T follicular helper cell (primary cell): Measurements from ENCODE around the gene CACNA2D3.
"Not testable (repeated sequence)": the region's sequence is repeated elsewhere in the genome, so short reads cannot be mapped to it uniquely, and the experiment has no call there.

Experiments used
- DNase-seq: peaks from one replicate; pipeline ENCODE4 v3.0.0-alpha.2; 2020; ENCODE audit warnings: low read depth

The CACNA2D3 gene

DNA sequence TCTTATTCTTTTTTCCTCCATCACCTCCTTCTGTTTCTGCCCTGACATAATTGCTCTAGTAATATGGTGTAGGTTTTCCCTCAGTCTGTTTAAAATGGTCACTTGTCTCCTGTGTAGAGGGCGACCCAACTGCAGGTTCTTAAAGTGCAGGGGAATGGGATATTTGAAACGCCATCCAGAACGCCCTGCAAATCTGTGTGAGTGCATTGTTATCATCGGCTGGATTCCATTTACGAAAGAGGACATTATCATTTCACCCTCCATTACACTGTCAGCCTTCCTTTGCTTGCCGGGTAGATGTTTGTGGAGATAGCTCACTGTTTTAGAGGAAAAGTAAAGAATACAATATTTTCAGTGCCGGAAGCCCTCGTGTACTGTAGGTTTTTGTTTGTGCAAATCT is 451.5 kb downstream of the CACNA2D3 start:
- DNase-seq = no peak

DNA sequence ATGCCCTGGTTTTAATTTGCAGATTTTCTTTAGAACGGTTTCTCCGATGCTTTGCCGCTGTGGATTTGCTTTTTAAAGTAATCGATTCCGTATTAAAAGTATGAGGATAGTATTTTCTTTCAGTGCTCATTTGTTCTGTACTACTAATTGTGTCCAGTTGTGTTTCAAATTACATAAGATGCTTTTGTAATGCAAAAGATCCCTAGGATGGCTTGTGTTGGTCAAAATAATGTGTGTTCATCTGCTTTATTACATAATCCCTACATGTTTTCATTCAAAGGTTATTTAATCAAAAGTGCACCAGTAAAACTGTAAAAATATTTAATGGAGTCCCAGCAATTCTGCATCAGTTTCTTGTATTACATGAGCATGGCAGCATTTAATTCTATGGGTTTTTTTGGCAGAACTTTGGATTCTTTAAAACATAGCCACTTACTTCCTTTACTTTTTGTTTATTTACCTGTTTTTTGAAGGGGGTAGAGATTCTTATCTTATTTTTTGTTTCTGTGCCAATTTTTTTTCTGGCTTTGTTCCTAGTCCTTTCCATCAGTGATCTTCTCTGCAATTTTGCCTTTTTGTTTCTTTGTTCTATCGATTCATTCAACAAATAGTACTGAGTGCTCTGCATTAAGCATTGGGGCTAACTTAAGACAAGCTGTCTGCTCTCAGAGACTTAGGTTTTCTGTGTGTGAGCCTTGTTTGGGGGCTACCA is 452.7 kb downstream of the CACNA2D3 start:
- no peak for DNase-seq

DNA sequence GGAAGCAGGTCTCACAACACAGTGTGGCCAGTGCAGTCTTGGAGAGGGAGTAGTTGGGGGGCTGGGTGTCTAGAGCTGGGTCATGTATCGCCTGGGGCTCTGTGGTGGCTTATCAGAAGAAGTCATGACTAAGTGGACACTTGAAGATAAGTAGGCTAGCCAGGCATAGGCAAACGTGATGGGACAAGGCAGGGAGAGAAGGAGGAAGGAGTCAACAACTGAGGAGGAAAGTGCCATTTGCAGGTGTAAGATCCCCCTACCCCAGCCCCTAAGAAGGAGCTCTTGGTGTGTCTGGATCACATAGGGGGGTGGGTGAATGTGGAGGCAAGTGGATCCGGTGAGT is 453.2 kb downstream of the CACNA2D3 start:
- no peak for DNase-seq

DNA sequence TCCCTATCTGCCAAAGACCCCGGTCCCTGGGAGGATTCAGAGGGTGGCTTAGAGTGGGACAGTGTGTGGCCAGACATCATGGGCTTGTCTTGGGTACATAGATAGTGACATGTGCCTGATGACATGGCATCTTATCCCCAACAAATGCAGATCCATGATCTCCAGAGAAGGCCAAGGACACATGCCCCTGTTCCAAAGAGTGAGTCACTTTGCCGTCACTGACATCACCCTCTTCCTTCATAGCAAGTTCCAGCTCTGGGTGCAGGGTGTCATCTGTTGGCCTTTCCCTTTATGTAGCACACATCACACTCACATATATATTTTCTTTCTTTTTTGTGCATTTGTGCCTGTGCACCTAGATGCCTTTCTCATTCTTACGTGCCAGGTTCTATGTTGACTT is 455.0 kb downstream of the CACNA2D3 start:
- no peak for DNase-seq

DNA sequence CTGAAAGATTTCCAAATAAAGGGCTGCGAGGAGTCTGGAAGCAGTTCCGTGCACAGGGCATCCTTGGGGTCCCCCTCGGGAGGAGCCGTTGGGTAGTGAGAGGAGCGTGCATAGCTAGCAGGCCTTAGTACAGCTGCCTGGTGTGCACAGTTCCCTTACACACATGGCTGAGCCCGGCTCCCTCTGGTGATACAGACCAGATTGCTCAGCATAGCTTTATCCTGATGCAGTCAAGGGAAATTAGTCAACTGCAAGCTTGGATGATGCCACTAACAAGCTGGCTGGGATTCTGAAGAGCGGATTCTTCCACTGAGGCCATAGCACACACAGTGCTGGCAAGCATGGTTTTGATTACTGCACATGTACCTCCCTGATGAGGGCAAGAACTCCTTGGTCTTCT is 456.1 kb downstream of the CACNA2D3 start:
- no peak for DNase-seq

DNA sequence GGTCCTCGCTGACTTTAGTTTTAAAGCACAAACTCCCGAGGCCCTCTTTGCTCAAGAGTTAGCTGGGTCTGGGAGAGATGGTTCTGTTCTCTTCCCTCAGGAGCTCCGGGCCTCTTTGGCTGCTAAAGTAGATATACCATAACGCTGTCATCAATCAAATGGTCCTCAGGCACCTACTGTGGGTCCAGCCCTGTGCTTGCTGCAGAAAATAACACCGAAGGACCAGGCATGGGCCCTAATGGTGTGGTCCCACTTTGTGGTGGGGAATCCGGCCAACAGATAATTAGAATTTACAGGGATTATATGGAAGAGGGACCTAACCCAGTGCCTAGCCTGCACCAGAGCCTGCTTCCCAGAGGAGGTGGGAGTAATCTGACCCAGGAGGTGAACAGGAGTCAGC is 458.1 kb downstream of the CACNA2D3 start:
- DNase-seq = no peak

DNA sequence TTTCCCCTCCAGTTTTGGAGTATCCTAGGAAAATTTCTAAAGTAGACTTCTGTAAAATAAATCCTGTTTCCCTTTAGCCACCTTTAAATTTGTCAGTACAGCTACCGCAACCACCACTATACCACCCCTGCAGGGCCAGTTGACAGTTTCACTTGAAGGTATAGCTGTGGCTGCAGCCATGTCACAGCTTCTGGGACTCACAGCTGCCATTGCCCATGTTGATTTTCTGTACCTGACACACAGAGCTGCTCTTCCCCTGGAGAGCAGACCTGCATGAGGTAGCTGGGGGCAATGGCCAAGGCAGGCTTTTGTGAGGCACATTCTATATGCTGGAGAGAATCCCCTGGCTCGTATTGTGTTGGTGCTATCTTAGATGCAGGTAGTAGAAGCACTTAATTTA is 460.1 kb downstream of the CACNA2D3 start:
- no peak for DNase-seq

DNA sequence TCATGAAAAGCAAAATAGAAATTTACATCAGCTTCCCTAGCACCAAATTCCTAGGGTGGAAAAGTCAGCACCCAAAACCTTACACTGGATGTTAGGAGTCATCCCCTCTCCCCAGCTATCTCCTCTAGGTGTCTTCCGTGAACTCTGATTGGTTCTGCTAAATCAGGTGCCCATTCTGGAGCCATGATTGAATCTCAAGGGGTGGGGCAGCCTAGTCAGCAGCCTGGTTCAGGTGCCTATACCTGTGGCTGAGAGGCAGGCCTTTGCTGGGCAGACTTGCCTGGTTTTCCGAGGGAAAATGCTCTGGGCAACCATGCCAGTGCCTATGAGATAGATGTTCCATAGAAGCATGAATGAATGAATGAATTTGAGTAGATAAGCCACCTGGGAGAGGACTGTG is 468.8 kb downstream of the CACNA2D3 start:
- DNase-seq = no peak

DNA sequence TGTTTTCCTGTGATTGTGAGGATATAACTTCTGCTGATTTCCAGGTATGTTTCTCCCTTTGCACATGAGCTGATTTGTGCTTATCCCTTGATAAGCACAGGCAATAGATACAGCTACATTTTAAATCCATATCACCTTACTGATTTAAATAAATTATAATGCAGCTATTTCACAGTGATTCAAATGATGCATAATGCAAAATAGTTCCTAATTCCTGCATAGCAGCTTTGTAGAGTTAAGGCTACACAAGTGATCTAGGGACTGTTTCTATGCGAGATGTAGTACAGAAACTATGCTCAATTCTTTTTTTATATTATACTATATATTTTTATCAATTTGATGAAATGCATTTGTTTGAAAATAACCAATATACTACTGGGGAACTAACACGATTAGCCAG is 471.3 kb downstream of the CACNA2D3 start:
- DNase-seq = no peak

DNA sequence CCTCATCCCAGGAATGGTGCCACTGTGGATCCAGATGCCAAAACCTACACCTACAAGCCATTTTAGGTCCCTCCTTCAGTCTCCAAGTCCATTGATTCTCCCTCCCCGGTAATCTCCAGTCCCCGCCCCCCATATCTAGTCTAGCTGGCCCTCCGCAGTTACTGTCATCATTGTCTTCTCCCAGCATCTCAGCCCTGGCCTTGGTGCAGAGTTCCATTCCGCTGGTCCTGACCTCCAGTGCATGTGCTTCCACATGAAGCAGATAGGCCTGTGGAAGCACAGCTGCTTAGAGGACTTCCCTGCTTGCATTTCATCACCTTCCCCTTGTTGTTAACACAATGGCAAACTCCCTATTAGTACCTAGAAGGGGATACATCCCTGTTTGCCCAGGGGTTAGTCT is 473.7 kb downstream of the CACNA2D3 start:
- DNase-seq = no peak

DNA sequence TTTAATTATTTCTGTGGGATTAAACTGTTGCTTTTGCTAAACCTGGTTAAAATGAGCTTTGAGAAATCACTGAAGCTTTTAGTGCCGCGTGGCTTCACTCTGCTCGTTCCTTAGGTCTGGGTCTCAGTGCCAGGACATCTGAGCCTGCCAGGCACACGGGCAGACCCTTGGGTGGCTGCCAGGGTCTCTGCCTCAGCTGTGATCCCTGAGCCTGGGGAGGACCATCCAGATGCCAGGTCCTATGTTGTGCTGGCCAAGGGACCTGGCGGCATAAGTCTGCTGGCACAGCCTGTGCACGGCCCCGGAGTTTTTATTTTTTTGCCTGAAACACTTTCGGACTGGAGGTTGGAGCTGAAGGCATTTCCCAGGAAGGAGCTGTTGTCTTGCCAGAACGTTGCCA is 477.4 kb downstream of the CACNA2D3 start:
- DNase-seq = no peak

DNA sequence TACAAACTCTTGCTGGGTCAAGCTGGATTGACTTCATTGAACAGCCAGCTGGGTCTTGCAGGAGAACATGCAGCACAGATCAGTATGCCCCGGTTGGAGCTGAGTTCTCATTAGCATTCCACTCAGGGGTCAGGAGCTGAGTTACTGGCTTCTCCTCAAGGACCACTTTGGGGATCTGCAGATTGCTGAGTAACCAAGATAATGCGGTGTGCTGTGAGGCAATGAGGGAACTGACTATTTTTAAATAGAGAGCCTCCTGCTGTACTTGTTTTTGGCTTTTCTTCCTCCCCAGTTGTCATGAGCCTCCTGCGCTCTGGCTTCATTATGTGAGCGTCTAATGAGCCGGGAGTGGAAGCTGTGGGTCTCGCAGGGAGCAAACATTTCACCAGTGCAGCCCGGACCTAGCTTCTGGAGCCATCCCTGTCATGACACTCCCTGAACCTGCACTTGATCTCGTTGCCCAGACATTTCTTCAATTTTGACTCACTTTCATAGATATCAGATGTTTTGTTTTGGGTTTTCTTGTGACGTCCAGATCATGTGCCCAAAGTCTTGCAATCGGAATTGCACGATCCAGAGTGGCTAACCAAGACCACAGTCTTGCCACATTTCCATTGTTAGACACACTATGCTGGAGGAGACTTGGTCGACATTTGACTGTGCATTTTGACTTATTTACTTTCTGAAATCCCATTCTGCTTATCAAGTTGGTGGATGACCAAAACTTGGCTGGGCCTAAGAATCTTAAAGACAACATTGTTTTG is 478.3 kb downstream of the CACNA2D3 start:
- DNase-seq = no peak

DNA sequence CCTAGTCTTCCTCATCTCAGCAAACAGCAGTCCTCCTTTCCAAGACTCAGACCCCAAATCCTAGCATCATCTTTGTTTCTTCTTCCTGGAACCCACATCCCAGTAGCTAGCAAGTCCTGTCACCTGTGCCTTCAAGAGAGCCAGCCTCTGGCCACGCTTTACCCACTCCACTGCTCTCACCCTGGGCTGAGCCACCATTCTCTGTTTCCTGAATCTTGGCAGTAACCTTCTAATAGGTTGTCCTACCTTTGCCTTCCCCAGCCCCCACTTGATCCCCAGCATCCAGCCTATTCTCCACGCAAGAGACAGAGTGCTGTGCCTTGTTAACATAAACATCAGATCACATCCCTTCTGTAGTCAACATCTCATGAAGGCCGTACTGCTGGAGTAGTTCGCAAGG is 482.1 kb downstream of the CACNA2D3 start:
- no peak for DNase-seq

DNA sequence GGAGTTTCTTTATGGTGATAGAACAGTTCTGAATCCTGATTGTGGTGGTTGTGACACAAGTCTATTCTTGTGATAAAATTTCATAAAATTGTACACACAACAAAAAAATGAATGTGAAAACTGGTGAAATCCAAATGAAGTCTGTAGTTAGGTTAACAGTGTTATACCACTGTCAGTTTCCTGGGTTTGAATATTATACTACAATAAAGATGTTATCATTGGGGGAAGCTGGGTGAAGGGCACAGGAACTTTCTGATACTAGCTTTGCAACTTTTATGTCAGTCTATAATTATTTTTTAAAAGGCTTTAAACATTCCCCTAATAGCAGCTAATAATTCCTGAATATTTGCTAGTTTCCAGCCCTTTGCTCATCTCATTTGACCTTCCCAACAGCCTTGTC is 485.7 kb downstream of the CACNA2D3 start:
- no peak for DNase-seq

DNA sequence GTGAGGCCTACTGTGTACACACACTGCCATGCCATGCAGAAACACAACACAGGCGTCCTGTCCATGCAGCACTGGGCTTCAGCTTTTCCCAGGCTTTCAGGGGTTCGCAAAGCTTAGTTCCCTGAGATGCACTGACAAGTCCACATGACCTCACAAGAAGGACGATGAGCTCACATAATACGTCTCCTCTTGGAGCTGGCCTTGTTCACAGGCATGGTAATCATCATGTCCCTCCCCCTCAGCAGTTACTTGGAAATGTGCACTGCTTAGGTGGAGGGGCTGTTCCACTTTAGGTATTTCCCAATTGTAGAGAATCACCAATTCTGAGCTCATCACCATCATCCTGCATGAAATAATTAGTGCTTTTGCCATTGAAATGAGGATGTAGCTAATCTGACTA is 496.7 kb downstream of the CACNA2D3 start:
- DNase-seq = no peak

DNA sequence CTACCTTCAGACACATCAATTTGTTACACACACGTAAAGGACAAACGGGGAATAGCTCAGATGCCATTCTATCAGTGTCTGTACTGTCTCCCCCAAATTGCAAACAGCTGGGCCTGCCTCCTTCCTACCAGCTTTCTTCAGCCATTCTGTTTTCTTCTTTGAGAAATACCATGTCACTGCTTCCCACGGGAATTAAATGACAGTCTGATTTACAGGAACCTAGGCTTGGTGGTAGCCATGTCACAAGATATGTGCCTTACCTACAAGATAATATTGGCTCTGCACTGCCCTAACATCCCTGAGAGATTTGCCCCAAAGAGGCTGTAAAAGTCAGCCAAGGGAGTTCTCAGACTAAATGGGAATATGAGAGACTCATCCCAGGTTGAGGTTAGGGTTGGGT is 497.2 kb downstream of the CACNA2D3 start:
- no peak for DNase-seq

DNA sequence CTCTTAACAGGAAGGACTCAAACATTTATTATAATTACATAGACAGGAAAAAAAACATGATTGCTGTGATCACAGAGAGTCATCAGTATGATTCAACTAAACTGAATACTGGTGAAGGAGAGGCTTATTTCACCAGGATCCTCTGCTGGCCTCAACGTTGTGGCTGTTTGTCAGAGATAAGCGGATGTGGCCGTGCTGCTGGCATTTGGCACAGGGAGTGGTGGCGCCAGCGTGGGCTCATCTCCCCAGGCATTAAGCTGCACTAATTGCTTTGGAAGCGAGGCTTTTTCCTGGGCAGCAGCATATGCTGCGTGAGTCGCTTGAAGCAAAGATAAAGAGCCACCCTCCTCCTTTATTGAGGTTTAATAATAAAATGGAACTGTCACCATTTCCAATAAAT is 498.8 kb downstream of the CACNA2D3 start:
- DNase-seq = no peak

DNA sequence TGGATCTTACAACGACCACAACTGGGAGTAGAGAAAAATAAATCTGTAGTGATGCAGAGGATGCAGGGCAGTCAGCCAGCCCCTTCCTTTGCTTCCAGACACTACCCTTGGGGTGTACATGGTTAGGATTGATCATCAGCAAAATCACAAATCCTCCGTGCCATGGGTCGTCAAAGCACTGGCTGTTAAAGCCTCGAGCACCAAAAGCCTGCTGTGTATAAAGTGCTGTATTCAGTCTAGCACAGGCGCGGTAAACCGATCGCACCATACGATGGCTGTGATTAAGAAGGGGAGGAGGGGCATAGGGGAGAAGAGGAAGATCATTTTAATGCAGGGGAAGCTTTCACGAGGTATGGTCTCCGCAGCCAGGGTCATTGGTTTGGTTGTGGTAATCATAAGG is 500.3 kb downstream of the CACNA2D3 start:
- DNase-seq = no peak

DNA sequence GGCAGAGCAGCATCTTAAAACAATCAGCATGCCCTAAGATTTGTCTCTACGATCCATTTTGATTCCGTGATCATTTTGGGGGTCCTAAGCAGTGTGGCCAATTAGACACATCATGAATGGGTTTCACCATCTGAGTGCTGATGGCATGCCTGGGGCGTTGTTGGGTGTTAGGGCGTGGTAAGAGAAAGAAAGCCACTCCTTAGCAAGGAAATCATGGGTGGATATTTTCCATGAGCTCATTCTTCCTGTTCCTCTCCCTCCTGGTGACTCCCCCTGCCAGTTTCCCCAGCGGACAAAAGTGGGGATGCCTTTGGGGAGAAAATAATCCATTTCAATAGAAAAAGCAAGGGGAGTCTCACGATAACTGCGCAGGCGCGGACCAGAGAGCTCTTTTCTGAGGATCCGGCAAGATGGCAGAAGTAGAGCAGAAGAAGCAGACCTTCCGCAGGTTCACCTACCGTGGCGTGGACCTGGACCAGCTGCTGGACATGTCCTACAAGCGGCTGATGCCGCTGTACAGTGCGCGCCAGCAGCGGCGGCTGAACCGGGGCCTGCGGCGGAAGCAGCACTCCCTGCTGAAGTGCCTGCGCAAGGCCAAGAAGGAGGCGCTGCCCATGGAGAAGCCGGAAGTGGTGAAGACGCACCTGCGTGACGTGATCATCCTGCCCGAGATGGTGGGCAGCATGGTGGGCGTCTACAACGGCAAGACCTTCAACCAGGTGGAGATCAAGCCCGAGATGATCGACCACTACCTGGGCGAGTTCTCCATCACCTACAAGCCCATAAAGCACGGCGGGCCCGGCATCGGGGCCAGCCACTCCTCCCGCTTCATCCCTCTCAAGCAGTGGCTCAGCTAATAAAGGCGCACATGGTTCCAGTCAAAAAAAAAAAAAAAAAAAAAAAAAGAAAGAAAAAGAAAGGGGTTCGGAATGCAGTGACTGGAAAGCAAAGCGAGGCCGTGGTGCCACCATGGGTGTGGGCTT is 503.7 kb downstream of the CACNA2D3 start:
- no peak for DNase-seq

DNA sequence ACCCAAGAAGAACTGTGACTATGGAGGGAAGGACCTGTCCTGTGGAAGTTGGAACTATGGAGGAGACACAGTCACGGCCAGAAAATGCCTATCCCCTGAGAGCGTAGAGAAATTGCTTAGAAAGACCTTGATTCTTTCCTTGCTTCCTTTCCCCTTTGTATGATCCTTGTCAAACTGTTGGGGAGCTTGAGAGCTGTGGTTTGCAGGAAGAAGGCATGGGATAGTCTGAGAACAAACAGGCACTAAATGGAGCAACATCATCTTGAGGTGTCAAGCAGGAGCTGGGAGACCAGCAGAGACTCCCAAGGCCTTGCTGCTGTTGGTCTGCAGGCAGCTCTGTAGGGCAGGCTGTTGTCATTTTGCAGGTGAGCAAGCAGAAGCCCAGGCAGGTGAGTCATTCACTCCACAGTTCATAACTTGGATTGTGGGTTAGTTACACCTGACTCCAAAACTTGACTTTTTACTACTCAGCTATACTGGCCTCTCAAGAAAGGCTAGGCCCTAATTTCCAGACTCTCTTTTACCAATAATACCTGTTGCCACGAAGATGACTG is 506.6 kb downstream of the CACNA2D3 start:
- DNase-seq = no peak

DNA sequence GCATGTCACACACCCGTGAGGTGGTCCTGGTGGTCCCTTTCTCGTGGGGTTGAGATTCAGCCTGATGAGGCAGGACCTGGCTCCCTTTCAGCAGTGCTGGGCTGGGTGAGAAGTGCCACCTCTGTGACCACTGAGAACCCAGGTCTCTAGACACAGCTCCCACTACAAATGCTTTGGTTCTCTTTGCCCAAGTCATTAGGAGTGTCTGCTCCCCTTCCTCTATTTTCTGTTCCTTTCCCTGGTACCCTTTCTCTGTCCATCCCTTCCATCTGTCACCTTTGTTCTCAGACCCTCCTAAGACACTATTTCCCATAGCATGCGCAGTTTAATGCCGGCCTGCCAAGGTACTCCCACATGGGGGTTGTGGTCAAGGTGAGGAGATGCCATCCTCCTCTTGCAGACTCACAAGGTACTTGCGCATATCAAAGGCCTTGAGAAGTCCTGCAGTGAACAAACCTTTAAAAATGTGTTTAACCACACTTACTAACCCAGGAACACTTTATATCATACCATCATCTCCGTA is 507.8 kb downstream of the CACNA2D3 start:
- no peak for DNase-seq

DNA sequence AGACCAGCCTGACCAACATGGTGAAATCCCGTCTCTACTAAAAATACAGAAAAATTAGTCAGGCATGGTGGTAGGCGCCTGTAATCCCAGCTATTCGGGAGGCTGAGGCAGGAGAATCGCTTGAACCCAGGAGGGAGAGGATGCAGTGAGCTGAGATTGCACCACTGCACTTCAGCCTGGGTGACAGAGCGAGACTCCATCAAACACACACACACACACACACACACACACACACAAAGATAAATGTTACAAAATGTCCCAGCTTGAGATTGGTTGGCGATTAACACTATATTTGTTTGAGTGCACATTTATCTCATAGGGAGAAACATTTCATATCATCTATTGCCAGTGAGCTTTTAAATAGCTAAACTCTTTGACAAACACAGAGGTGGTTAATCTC is 508.6 kb downstream of the CACNA2D3 start:
- DNase-seq = not testable (repeated sequence)
